Central memory CD8-positive, alpha-beta T cell (primary cell): ENCODE results near the gene APLF.
A peak's percentile ranks its signal among the peaks of the same experiment; 100 is the strongest.

Source experiments
- ATAC-seq: fragments of 150-1000 bp; cut with Tn5 transposase; replicated peaks from 2 replicates; pipeline ENCODE4 v1.10.0; 2022; ENCODE audit warnings: mild to moderate bottlenecking, moderate FRiP score, moderate number of reproducible peaks; ENCODE audit not compliant: poor library complexity, severe bottlenecking; ENCODE audit errors: extremely low read depth
- DNase-seq, 2 donors: peaks; one replicate each; pipeline ENCODE4 v3.0.0; 2021; ENCODE audit warnings: low spot score in 2 of 2
- H3K27ac Mint-ChIP-seq: one replicate; pipeline ENCODE4 v1.8.0; 2022; ENCODE audit warnings: low read depth, mild to moderate bottlenecking, moderate library complexity, mixed read lengths
- H3K27me3 Mint-ChIP-seq: one replicate; pipeline ENCODE4 v1.8.0; 2022; ENCODE audit warnings: mixed read lengths
- H3K36me3 Mint-ChIP-seq: one replicate; pipeline ENCODE4 v1.8.0; 2022; ENCODE audit warnings: mild to moderate bottlenecking, moderate library complexity, mixed read lengths; ENCODE audit not compliant: insufficient read depth
- H3K4me1 Mint-ChIP-seq: one replicate; pipeline ENCODE4 v1.8.0; 2022; ENCODE audit warnings: mixed read lengths
- H3K4me3 Mint-ChIP-seq: one replicate; pipeline ENCODE4 v1.8.0; 2022; ENCODE audit warnings: mild to moderate bottlenecking, moderate library complexity, mixed read lengths
- H3K9me3 Mint-ChIP-seq: one replicate; pipeline ENCODE4 v1.8.0; 2022; ENCODE audit warnings: mixed read lengths

APLF gene

GRCh38 chr2:68467077-68467960 lies at the start of gene APLF, which contains the start of gene FBXO48:
Gene APLF, plus strand, starts transcription at chr2:68467585. Its CDS starts 147 bp downstream, at chr2:68467732.
Gene FBXO48, minus strand, starts transcription at chr2:68467294. Its CDS starts 2,149 bp downstream, at chr2:68465145.
- DNase-seq (peak; percentile 96 to 99), ATAC-seq (peak; percentile 88)
- H3K4me3 Mint-ChIP-seq = peak within 1 kb of the TSS; percentile 96
- H3K27ac Mint-ChIP-seq = peak within 1 kb of the TSS; percentile 96
- peaks cover 17% of the 10 kb centered on the region for H3K36me3 Mint-ChIP-seq
- peaks cover 44% of the 10 kb centered on the region for H3K4me1 Mint-ChIP-seq
- no peaks in the 10 kb centered on the region for H3K9me3 Mint-ChIP-seq
- H3K27me3 Mint-ChIP-seq = no peaks in the 10 kb centered on the region

GRCh38 chr2:68417926-68418325 lies 49.5 kb upstream of the APLF start:
- Mint-ChIP-seq H3K4me1 (peaks cover 58% of the 10 kb centered on the region), H3K27ac (peak overlapping the region; percentile 77), H3K36me3 (peaks cover 2% of the 10 kb centered on the region), H3K4me3 (peak overlapping the region; percentile 46), H3K9me3 (no peaks in the 10 kb centered on the region), H3K27me3 (no peaks in the 10 kb centered on the region)
- DNase-seq (no peak), ATAC-seq (peak; percentile 68)

GRCh38 chr2:68418419-68418818 lies 49.0 kb upstream of the APLF start:
- no peak for DNase-seq
- no peak for ATAC-seq
- Mint-ChIP-seq H3K4me1 (peaks cover 54% of the 10 kb centered on the region), H3K27me3 (no peaks in the 10 kb centered on the region), H3K27ac (peak overlapping the region; percentile 77), H3K4me3 (peak overlapping the region; percentile 46), H3K36me3 (peaks cover 2% of the 10 kb centered on the region), H3K9me3 (no peaks in the 10 kb centered on the region)

GRCh38 chr2:68418855-68419254 lies 48.5 kb upstream of the APLF start:
- Mint-ChIP-seq H3K4me3 (peak overlapping the region; percentile 46), H3K27ac (peak overlapping the region; percentile 77), H3K4me1 (peaks cover 50% of the 10 kb centered on the region), H3K27me3 (no peaks in the 10 kb centered on the region), H3K9me3 (no peaks in the 10 kb centered on the region), H3K36me3 (peaks cover 2% of the 10 kb centered on the region)
- DNase-seq = no peak
- ATAC-seq = no peak

DNA sequence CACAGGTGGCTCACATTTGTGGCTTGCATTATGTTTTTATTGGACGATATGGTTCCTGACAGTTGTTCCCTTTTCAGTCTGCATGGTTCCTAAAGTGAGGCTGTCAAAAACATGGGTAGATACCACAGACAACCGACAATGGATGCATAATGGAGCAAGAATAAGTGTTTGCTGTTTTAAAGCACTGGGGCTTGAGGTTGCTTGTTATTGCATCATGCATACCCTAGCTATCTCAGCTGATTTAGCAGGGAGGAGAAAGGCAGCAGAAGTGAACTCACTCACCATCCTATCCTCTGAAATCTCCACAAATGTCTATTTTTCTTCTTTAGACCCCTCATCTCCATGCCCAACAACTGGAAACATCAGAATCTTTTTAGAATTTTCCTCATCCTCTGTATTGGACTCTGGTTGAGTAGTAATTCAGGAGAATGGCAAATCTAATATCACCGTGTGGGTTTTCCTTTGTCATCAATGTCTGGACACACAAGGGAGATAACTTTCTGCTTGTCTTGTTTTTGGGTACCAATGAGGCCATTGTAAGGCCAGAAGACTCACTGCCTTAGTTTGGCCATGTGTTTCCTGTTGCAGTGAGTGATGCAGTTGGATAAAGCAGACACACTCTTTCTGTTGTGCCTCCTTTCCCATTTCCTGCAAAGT lies 47.0 kb upstream of the APLF start:
- Mint-ChIP-seq H3K27ac (no peak overlapping the region), H3K9me3 (no peaks in the 10 kb centered on the region), H3K4me3 (no peak overlapping the region), H3K27me3 (no peaks in the 10 kb centered on the region), H3K4me1 (peaks cover 50% of the 10 kb centered on the region), H3K36me3 (peaks cover 2% of the 10 kb centered on the region)
- ATAC-seq = no peak
- DNase-seq = no peak

DNA sequence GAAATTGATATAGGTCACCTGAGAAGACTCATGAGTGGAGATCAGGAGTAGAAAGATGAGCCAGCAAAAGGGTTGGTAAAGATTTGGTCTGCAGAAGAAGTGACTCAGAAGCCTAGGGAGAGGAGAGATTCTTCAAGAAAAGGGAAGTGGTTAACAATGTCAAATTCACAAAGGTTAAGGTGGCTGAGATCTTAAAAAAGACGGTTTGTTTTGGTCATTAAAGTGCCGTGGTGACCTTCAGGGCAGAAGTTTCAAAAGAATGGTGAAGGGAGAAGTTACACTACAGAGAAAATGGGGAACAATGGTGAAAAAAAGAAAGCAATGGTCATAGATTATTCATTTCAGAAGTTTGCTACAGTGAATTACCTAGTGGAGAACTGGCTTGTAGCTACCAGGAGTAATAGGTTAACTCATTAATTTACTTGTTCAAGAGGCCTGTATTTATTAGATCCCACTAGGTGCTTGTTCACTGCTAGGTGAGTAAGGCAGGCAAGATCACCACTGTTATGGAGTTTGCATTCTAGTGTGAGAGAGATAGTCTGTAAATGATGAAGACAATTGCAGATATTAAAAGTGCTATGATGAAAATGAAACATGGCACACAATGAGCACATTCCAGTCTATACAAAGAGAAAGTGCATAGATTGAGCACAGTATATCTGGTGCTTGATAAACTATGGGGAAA lies 43.3 kb upstream of the APLF start:
- Mint-ChIP-seq H3K36me3 (no peaks in the 10 kb centered on the region), H3K27ac (no peak overlapping the region), H3K27me3 (no peaks in the 10 kb centered on the region), H3K4me1 (peaks cover 28% of the 10 kb centered on the region), H3K9me3 (no peaks in the 10 kb centered on the region), H3K4me3 (no peak overlapping the region)
- ATAC-seq (peak; percentile 64), DNase-seq (no peak)

- ATAC-seq (no peak), DNase-seq (no peak)
- Mint-ChIP-seq H3K27me3 (no peaks in the 10 kb centered on the region), H3K4me3 (no peak overlapping the region), H3K27ac (no peak overlapping the region), H3K4me1 (peaks cover 22% of the 10 kb centered on the region), H3K36me3 (no peaks in the 10 kb centered on the region), H3K9me3 (no peaks in the 10 kb centered on the region)
Observed at GRCh38 chr2:68425503-68425902, 41.9 kb upstream of the APLF start.

DNA sequence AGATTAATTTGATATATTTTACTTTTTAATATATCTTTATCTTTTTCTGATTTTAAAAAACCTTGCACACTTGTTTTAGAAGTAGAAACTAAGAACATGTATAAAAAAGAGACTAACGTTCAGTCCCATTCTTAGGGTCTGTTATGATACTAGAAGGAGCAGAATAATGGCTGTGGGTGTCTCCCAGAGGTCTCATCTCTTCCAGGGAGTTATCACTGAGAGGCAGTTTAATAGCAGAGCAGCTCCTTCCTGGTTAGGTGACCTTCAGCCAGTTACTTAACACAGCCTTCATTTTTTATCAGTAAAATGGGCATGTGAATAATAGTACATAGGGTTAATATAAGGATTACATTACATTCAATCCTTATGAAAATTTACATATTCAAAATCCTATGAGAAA lies 40.9 kb upstream of the APLF start:
- ATAC-seq (no peak), DNase-seq (no peak)
- peaks cover 22% of the 10 kb centered on the region for H3K4me1 Mint-ChIP-seq
- H3K27me3 Mint-ChIP-seq = no peaks in the 10 kb centered on the region
- no peak overlapping the region for H3K4me3 Mint-ChIP-seq
- no peaks in the 10 kb centered on the region for H3K36me3 Mint-ChIP-seq
- H3K27ac Mint-ChIP-seq = peak overlapping the region; percentile 60
- H3K9me3 Mint-ChIP-seq = no peaks in the 10 kb centered on the region

DNA sequence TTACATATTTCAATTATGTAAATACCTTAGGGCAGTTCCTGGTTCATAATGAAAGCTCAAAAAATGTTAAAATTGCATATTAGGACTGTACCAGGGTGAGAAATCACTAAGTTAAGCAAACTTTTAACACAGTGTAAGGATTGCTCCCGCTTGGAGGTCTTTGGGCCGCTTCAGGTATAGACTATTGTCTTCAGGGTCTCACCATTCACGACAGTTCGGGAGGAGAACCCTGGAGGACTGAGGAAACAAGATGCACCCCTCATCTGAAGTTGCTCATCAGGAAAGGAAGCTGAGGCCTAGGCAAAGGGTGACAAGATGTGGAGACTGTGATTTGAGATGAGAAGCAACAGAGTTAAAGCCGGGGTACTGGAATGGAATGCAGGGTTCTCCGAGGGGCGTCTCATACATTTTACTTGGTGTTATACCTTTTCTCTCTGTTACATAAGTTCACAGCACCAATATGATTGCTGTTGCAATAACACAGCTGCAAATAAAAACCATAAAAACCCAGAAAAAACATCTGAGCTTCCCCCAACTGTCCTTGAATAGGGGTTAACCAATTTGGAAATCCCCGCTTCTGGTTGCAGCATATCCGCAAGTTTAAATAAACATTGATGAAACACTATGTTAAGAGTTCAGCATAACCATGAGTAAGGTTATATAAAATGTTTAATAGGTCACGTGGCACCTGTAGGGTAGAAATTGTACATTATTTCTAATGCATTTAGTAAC lies 40.4 kb upstream of the APLF start:
- Mint-ChIP-seq H3K27ac (peak overlapping the region; percentile 60), H3K4me1 (peaks cover 18% of the 10 kb centered on the region), H3K4me3 (peak overlapping the region; percentile 27), H3K27me3 (no peaks in the 10 kb centered on the region), H3K36me3 (no peaks in the 10 kb centered on the region), H3K9me3 (no peaks in the 10 kb centered on the region)
- peak in 1 of 2 donors; percentile 34 for DNase-seq
- peak; percentile 85 for ATAC-seq

DNA sequence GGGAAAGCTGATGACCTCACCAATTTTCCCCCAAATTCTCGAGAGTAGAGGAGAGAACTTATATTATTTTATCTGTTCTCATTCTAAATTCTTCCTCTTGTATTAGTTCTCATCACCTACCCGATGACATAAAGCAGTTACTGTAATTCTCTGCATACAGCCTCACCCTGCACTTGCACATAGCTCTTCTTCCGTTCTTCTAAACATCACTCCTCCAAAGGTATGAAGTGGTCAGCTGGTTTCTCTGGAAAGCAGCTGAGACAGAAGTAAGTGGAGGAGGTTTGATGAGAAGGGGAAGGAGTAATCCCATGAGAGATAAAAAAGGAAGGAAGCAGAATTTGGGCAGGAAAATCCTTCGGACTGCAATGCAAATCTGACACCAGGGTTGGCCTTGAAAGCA lies 39.3 kb upstream of the APLF start:
- Mint-ChIP-seq H3K27me3 (no peaks in the 10 kb centered on the region), H3K27ac (peak overlapping the region; percentile 56), H3K36me3 (no peaks in the 10 kb centered on the region), H3K4me1 (peaks cover 26% of the 10 kb centered on the region), H3K9me3 (no peaks in the 10 kb centered on the region), H3K4me3 (no peak overlapping the region)
- DNase-seq = no peak
- ATAC-seq = no peak

GRCh38 chr2:68428746-68429145 lies 38.6 kb upstream of the APLF start:
- H3K27ac Mint-ChIP-seq = no peak overlapping the region
- no peak overlapping the region for H3K4me3 Mint-ChIP-seq
- no peak for DNase-seq
- no peak for ATAC-seq
- H3K4me1 Mint-ChIP-seq = peaks cover 26% of the 10 kb centered on the region
- H3K9me3 Mint-ChIP-seq = no peaks in the 10 kb centered on the region
- H3K27me3 Mint-ChIP-seq = no peaks in the 10 kb centered on the region
- H3K36me3 Mint-ChIP-seq = no peaks in the 10 kb centered on the region

DNA sequence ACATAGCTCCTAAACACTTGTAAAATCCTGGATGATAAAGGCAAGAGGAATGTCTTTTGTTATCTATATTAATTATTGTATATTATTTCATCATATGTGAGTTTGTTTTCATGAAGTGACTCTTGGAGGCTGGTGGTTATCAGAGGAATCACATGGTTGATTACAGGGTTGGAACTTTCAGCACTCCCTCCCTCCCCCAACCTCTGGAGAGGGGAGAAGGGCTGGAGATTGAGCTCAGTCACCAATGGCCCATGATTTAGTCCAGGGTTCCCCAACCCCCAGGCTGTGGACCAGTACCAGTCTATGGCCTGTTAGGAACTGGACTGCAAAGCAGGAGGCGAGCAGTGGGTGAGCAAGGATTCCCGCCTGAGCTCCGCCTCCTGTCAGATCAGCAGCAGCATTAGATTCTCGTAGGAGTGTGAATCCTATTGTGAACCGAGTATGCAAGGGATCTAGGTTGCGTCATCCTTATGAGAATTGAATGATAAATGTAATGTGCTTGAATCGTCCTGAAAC lies 38.0 kb upstream of the APLF start:
- no peak for ATAC-seq
- Mint-ChIP-seq H3K36me3 (no peaks in the 10 kb centered on the region), H3K27ac (no peak overlapping the region), H3K9me3 (no peaks in the 10 kb centered on the region), H3K4me1 (peaks cover 26% of the 10 kb centered on the region), H3K27me3 (no peaks in the 10 kb centered on the region), H3K4me3 (no peak overlapping the region)
- DNase-seq = no peak
